Spleen (tissue), 11 donors: ENCODE measurements around the gene DNAJC1. TPM values are rescaled to one million over a fixed set of nuclear protein-coding genes. Genes with fewer than 3 reads are reported as not detected.

Source experiments
- DNase-seq: peaks from one replicate; pipeline ENCODE4 v3.0.0-alpha.2; 2020
- H3K27ac ChIP-seq, 8 donors: fragments of 200-600 bp; sonication (generic) in 7 of 8; 1 replicate in 4 of 8; 2 replicates in 4 of 8; pipeline versions ENCODE4 v1.5.0 to v1.8.0; 2016 to 2021; ENCODE audit warnings: inconsistent platforms in 4 of 8, mild to moderate bottlenecking in 4 of 8, moderate library complexity in 1 of 8
- H3K27me3 ChIP-seq, 7 donors: fragments of 200-600 bp; sonication (generic) in 6 of 7; replicated peaks in 1 of 7; 1 replicate in 4 of 7; 2 replicates in 3 of 7; pipeline versions ENCODE4 v1.5.0 to v1.8.0; 2016 to 2021; ENCODE audit warnings: inconsistent platforms in 3 of 7, mild to moderate bottlenecking in 1 of 7
- H3K36me3 ChIP-seq, 6 donors: fragments of 200-600 bp; sonication (generic) in 5 of 6; 1 replicate in 4 of 6; 2 replicates in 2 of 6; pipeline versions ENCODE4 v1.5.0 to v1.8.0; 2016 to 2021; ENCODE audit warnings: inconsistent platforms in 2 of 6
- H3K4me1 ChIP-seq, 6 donors: fragments of 200-600 bp; sonication (generic) in 5 of 6; 1 replicate in 3 of 6; 2 replicates in 3 of 6; pipeline versions ENCODE4 v1.5.0 to v1.8.0; 2016 to 2021; ENCODE audit warnings: inconsistent platforms in 3 of 6
- H3K4me3 ChIP-seq, 8 donors: fragments of 200-600 bp; sonication (generic) in 7 of 8; 1 replicate in 4 of 8; 2 replicates in 4 of 8; pipeline versions ENCODE4 v1.5.0 to v1.8.0; 2016 to 2021; ENCODE audit warnings: inconsistent platforms in 4 of 8, mild to moderate bottlenecking in 4 of 8, moderate library complexity in 2 of 8
- H3K9me3 ChIP-seq, 8 donors: fragments of 200-600 bp; sonication (generic) in 7 of 8; 1 replicate in 4 of 8; 2 replicates in 4 of 8; pipeline versions ENCODE4 v1.5.0 to v1.8.0; 2016 to 2021; ENCODE audit warnings: inconsistent platforms in 4 of 8
- CTCF ChIP-seq, 11 experiments: fragments of 200-600 bp in 7 of 11; fragments of 450-650 bp in 4 of 11; sonication (generic) in 4 of 11; IDR thresholded peaks in 8 of 11; conservative IDR thresholded peaks in 3 of 11; 1 replicate in 7 of 11; 2 replicates in 4 of 11; pipeline versions ENCODE4 v1.4.0 to v1.8.0; 2016 to 2021; ENCODE audit warnings: antibody characterized with exemption in 11 of 11, inconsistent platforms in 4 of 11, mild to moderate bottlenecking in 1 of 11
- POLR2A ChIP-seq, 3 donors: fragments of 450-650 bp; IDR thresholded peaks; one replicate each; pipeline ENCODE4 v1.5.1; 2017; ENCODE audit warnings: antibody characterized with exemption in 3 of 3, mild to moderate bottlenecking in 1 of 3
- POLR2AphosphoS5 ChIP-seq, 3 donors: sonication (generic); formaldehyde crosslinking; IDR thresholded peaks; one replicate each; pipeline ENCODE4 v1.5.1; 2017; ENCODE audit warnings: antibody characterized with exemption in 3 of 3
- WGBS, 5 donors: extraction: QIAGEN DNeasy Blood & Tissue Kit in 3 of 5; methylation state at CpG; one replicate each; pipeline versions ENCODE4 v1.1.5 to v1.1.7; 2013 to 2018; 5-methylcytosine and 5-hydroxymethylcytosine counted together
- intact Hi-C: fragments of 100-400 bp; cut with DNase I; formaldehyde crosslinking; loops from one replicate; pipeline ENCODE4 v1.15.0; 2023; ENCODE audit warnings: low total_unique reads
- polyA plus RNA-seq, 3 donors: library from polyadenylated mRNA; stranded (reverse); fragments of 200-250 nt; gene quantifications; one replicate each; pipeline ENCODE4 v1.2.1, GENCODE V29; 2013
- total RNA-seq, 7 donors: library from RNA; depleted of rRNA in 3 of 7; stranded (reverse); fragments of >200 nt in 3 of 7; fragmentation: NEBNext Ultra II Directional in 4 of 7; extraction: Animal tissue kit (Norgen Biotek cat#: 25700) in 4 of 7; gene quantifications; one replicate each; pipeline versions ENCODE4 v1.1.0 to v1.2.1, GENCODE V29; 2016 to 2021
- donor health status: healthy with polysubstance abuse.
- donor health status: DM: no; HTN: no; CAD: no; lungs with moderate emphysema.
- donor health status: DM: no; HTN: no; CAD: no.
- donor health status: Bipolar disorder and iron deficiency.
- donor health status: healthy.
- donor health status: DM: no; HTN: no; CAD: no.
- donor health status: DM: yes; HTN: yes; CAD: no.

DNAJC1 gene
- total and polyA plus RNA-seq, 10 donors, result 8.1 to 96.4 (median 22.5) TPM

DNA sequence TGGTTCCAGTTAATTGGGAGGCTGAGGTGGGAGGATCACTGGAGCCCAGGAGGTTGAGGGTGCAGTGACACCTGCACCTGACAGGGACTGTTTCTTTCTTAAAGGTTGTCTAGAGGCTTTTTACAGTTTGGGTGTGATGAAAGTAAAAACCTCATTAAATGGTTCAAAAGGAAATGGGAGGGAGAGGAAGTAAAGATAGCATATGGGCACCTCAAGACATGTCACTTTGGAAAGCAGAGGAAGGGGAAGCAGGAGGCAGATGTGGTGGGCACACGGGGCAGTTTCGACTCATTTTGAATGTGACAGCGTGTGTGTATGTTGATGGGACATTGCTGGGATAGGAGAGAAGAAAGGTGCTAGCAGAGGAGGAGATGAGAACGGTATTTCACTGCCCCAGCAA lies 266.4 kb downstream of the DNAJC1 start:
- Histone ChIP-seq H3K4me3 (no peak overlapping the region), H3K27ac (no peak overlapping the region), H3K27me3 (no peaks in the 10 kb centered on the region), H3K4me1 (peaks cover 0 to 21% (median 3%) of the 10 kb centered on the region in 6 donors), H3K9me3 (no peaks in the 10 kb centered on the region), H3K36me3 (peaks cover 0 to 97% (median 42%) of the 10 kb centered on the region in 6 donors)
- intact Hi-C loops, result no loop called here
- DNase-seq, result no peak
- WGBS, 5 donors, result 26 to 49% (median 35%) methylated on average over 4 of the region's 4 CpGs
- TF ChIP-seq CTCF (IDR thresholded peaks at IDR 0.05 in 8 of 11, conservative IDR thresholded peaks at IDR 0.05 in 3 of 11) (no peak), POLR2A (IDR thresholded peaks at IDR 0.05) (no peak), POLR2AphosphoS5 (IDR thresholded peaks at IDR 0.05) (no peak)

DNA sequence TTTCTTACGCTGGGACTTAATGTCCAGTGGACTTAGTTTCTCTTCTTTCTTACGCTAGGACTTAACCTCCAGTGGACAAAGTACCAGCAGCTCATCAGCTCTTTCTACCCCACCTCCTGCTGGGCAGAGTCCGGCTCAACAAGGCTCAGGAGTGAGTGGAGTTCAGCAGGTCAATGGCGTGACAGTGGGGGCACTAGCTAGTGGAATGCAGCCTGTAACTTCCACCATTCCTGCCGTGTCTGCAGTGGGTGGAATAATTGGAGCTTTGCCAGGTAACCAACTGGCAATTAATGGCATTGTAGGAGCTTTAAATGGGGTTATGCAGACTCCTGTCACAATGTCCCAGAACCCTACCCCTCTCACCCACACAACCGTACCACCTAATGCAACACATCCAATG lies 269.8 kb downstream of the DNAJC1 start:
- intact Hi-C loops, result loop anchor here (5.0 kb wide), 1 partner anchor 236 kb away; no protein-coding TSS in a partner anchor
- peak in 1 of 3 donors; percentile 5 for TF ChIP-seq POLR2AphosphoS5 (IDR thresholded peaks at IDR 0.05)
- no peak for TF ChIP-seq CTCF (IDR thresholded peaks at IDR 0.05 in 8 of 11, conservative IDR thresholded peaks at IDR 0.05 in 3 of 11)
- no peaks in the 10 kb centered on the region for H3K9me3 ChIP-seq
- H3K27me3 ChIP-seq, result no peaks in the 10 kb centered on the region
- H3K4me3 ChIP-seq, result no peak overlapping the region
- peaks cover 0 to 87% (median 23%) of the 10 kb centered on the region in 6 donors for H3K36me3 ChIP-seq
- 86 to 92% (median 87%) methylated on average over 6 of the region's 6 CpGs for WGBS, 5 donors
- H3K27ac ChIP-seq, result no peak overlapping the region
- peaks cover 0 to 16% (median 0%) of the 10 kb centered on the region in 6 donors for H3K4me1 ChIP-seq
- DNase-seq, result no peak

DNA sequence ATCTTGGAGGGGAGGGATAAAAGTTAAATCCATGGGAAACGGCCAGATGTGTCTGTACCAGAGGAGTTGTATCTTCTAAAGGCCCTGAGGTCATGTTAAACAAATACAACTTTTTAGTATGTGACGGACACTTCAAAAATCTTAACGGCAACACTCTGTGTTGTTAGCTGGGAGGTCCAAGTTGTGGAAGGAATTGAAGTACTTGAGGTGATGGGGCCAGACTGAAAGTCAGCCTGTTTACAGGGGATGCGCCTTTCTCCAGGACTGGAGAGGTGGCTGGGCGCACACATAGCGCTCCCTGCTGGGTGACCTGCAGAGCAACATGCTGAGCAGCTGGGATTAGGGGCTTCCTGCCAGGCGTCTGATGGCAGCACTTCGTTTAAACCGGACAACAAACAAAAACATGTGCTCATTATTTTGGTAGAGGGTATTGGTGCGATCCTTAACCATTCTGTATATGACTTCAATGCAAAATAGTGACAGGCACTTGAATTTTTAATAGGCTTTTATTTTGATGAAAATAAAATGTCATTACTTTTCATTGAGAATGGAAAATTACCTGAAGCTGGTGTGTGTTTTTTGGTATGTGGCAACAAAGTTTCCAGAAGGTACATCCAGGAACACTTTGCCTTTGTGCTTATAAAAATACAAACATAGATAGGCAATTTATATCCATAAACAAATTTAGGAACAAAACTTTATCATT lies 271.3 kb downstream of the DNAJC1 start:
- Histone ChIP-seq H3K9me3 (no peaks in the 10 kb centered on the region), H3K27ac (no peak overlapping the region), H3K4me3 (no peak overlapping the region), H3K4me1 (peaks cover 0 to 23% (median 0%) of the 10 kb centered on the region in 6 donors), H3K27me3 (no peaks in the 10 kb centered on the region), H3K36me3 (peaks cover 0 to 87% (median 21%) of the 10 kb centered on the region in 6 donors)
- intact Hi-C loops, result loop anchor here (5.0 kb wide), 1 partner anchor 235 kb away; no protein-coding TSS in a partner anchor
- TF ChIP-seq POLR2AphosphoS5 (IDR thresholded peaks at IDR 0.05) (peak in 2 of 3 donors; percentile 30 to 54), CTCF (IDR thresholded peaks at IDR 0.05 in 8 of 11, conservative IDR thresholded peaks at IDR 0.05 in 3 of 11) (peak; percentile 20 to 83 (median 69)), POLR2A (IDR thresholded peaks at IDR 0.05) (no peak)
- peak; percentile 82 for DNase-seq
- 39 to 50% (median 45%) methylated on average over 10 of the region's 10 CpGs for WGBS, 5 donors

DNA sequence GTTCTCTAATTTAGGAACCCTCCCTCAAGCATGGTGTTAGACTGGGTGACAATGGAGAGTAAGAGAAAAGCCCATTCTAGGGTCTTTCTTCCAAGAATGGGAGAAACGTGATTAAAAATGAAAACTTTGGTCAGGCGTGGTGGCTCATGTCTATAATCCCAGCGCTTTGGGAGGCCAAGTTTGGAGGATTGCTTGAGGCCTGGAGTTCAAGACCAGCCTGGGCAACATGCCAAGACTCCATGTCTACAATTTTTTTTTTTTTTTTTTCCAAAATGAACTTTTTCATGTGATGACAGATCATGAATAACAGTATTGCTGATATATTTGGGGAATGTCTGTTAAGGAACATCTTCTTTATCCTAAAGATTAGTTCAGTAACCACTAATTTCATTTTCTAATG lies 274.9 kb downstream of the DNAJC1 start:
- Histone ChIP-seq H3K36me3 (peaks cover 0 to 68% (median 3%) of the 10 kb centered on the region in 6 donors), H3K4me3 (no peak overlapping the region), H3K27ac (no peak overlapping the region), H3K4me1 (peaks cover 0 to 35% (median 13%) of the 10 kb centered on the region in 6 donors), H3K27me3 (no peaks in the 10 kb centered on the region), H3K9me3 (no peaks in the 10 kb centered on the region)
- WGBS, 5 donors, result 90 to 96% (median 93%) methylated on average over 3 of the region's 3 CpGs
- DNase-seq, result no peak
- intact Hi-C loops, result no loop called here
- TF ChIP-seq CTCF (IDR thresholded peaks at IDR 0.05 in 8 of 11, conservative IDR thresholded peaks at IDR 0.05 in 3 of 11) (no peak), POLR2AphosphoS5 (IDR thresholded peaks at IDR 0.05) (no peak), POLR2A (IDR thresholded peaks at IDR 0.05) (no peak)
